Prostate gland (tissue), 2 donors: ENCODE measurements around the gene CCDC102B.

Experiments used
- CTCF ChIP-seq, 4 experiments: fragments of 200-600 bp in 2 of 4; fragments of 450-650 bp in 2 of 4; sonication (generic) in 2 of 4; IDR thresholded peaks; 1 replicate in 3 of 4; 2 replicates in 1 of 4; pipeline ENCODE4 v1.5.1; 2016 to 2019; ENCODE audit warnings: antibody characterized with exemption in 4 of 4, mild to moderate bottlenecking in 2 of 4, moderate library complexity in 2 of 4
- POLR2A ChIP-seq: fragments of 450-650 bp; IDR thresholded peaks from one replicate; pipeline ENCODE4 v1.6.1; 2016; ENCODE audit warnings: antibody characterized with exemption, mild to moderate bottlenecking
- POLR2AphosphoS5 ChIP-seq: sonication (generic); formaldehyde crosslinking; IDR thresholded peaks from one replicate; pipeline ENCODE4 v1.6.1; 2017; ENCODE audit warnings: antibody characterized with exemption

GRCh38 chr18:68766433-68766832 is 31.4 kb upstream of the CCDC102B start:
- TF ChIP-seq CTCF (IDR thresholded peaks at IDR 0.05) (no peak), POLR2A (no peak), POLR2AphosphoS5 (no peak)
